ENCODE measurements around the gene MYF6.

The MYF6 gene

GRCh38 chr12:80697270-80697887 lies 10.1 kb upstream of the MYF6 start:
- TF ChIP-seq CTCF (conservative IDR thresholded peaks at IDR 0.05) = no peak

GRCh38 chr12:80698256-80698655 lies 9.2 kb upstream of the MYF6 start:
- H3K27ac ChIP-seq = no peak overlapping the region
- no peak for TF ChIP-seq CTCF (conservative IDR thresholded peaks at IDR 0.05)

More at GRCh38 chr12:80697270-80697887, 10.1 kb upstream of the MYF6 start:
- H3K27ac ChIP-seq = no peak overlapping the region

- no peak overlapping the region for H3K27ac ChIP-seq
- TF ChIP-seq CTCF (conservative IDR thresholded peaks at IDR 0.05) = no peak
Measured at GRCh38 chr12:80698847-80699542, 8.4 kb upstream of the MYF6 start.

- no peak for TF ChIP-seq CTCF (conservative IDR thresholded peaks at IDR 0.05)
- H3K27ac ChIP-seq = no peak overlapping the region
Measured at GRCh38 chr12:80700327-80700726, 7.1 kb upstream of the MYF6 start.

GRCh38 chr12:80701388-80701787 lies 6.0 kb upstream of the MYF6 start:
- no peak for TF ChIP-seq CTCF (conservative IDR thresholded peaks at IDR 0.05)
- H3K27ac ChIP-seq = no peak overlapping the region

GRCh38 chr12:80702889-80703805 lies 4.3 kb upstream of the MYF6 start:
- H3K27ac ChIP-seq = no peak overlapping the region
- TF ChIP-seq CTCF (conservative IDR thresholded peaks at IDR 0.05) = no peak

GRCh38 chr12:80704420-80704819 lies 3.0 kb upstream of the MYF6 start:
- TF ChIP-seq CTCF (conservative IDR thresholded peaks at IDR 0.05) = no peak

More at GRCh38 chr12:80704420-80704819, 3.0 kb upstream of the MYF6 start:
- no peak overlapping the region for H3K27ac ChIP-seq
